ENCODE data around the gene IKBIP.
A peak's percentile ranks its signal among the peaks of the same experiment; 100 is the strongest.
"Not testable (repeated sequence)": the region's sequence is repeated elsewhere in the genome, so short reads cannot be mapped to it uniquely, and the experiment has no call there.

IKBIP gene

GRCh38 chr12:98644712-98645571 lies at the start of gene IKBIP, which contains the start of gene APAF1:
Gene IKBIP, minus strand, starts transcription at chr12:98644788. Its CDS starts 87 bp downstream, at chr12:98644701.
Gene APAF1, plus strand, starts transcription at chr12:98645290. Its CDS starts 3,070 bp downstream, at chr12:98648360.
- DNase-seq (ENCODE audit: low spot score) = peak; percentile 96

- DNase-seq (ENCODE audit: low spot score) = no peak
These were observed 46.8 kb upstream of the IKBIP start for GRCh38 chr12:98691351-98691750.

- DNase-seq (ENCODE audit: low spot score) = no peak
These were observed 42.0 kb upstream of the IKBIP start for GRCh38 chr12:98686603-98687002.

- no peak for DNase-seq (ENCODE audit: low spot score)
These were observed 39.6 kb upstream of the IKBIP start for GRCh38 chr12:98684199-98684598.

GRCh38 chr12:98679611-98680005 lies 35.0 kb upstream of the IKBIP start:
- DNase-seq (ENCODE audit: low spot score) = no peak

GRCh38 chr12:98678946-98679610 lies 34.5 kb upstream of the IKBIP start:
- no peak for DNase-seq (ENCODE audit: low spot score)

GRCh38 chr12:98678236-98678945 lies 33.8 kb upstream of the IKBIP start:
- no peak for DNase-seq (ENCODE audit: low spot score)

GRCh38 chr12:98674841-98675240 lies 30.3 kb upstream of the IKBIP start:
- no peak for DNase-seq (ENCODE audit: low spot score)

GRCh38 chr12:98671459-98671858 lies 26.9 kb upstream of the IKBIP start:
- no peak for DNase-seq (ENCODE audit: low spot score)

- DNase-seq (ENCODE audit: low spot score) = no peak
These were observed 25.2 kb upstream of the IKBIP start for GRCh38 chr12:98669751-98670150.

GRCh38 chr12:98660521-98660920 lies 15.9 kb upstream of the IKBIP start:
- DNase-seq (ENCODE audit: low spot score) = no peak

- no peak for DNase-seq (ENCODE audit: low spot score)
These were observed 11.9 kb upstream of the IKBIP start for GRCh38 chr12:98656289-98657101.

GRCh38 chr12:98653866-98654493 lies 9.4 kb upstream of the IKBIP start:
- peak; percentile 79 for DNase-seq (ENCODE audit: low spot score)

GRCh38 chr12:98651328-98651727 lies 6.7 kb upstream of the IKBIP start:
- no peak for DNase-seq (ENCODE audit: low spot score)

- DNase-seq (ENCODE audit: low spot score) = peak; percentile 51
These were observed 1.9 kb upstream of the IKBIP start for GRCh38 chr12:98646294-98647090.

GRCh38 chr12:98645572-98646067 lies 1.0 kb upstream of the IKBIP start:
- DNase-seq (ENCODE audit: low spot score) = peak; percentile 46

GRCh38 chr12:98644433-98644711 lies 216 bp downstream of the IKBIP start:
- DNase-seq (ENCODE audit: low spot score) = no peak

GRCh38 chr12:98642801-98643200 lies 1.8 kb downstream of the IKBIP start:
- DNase-seq (ENCODE audit: low spot score) = not testable (repeated sequence)

GRCh38 chr12:98639491-98639890 lies 5.1 kb downstream of the IKBIP start:
- no peak for DNase-seq (ENCODE audit: low spot score)

- DNase-seq (ENCODE audit: low spot score) = no peak
These were observed 6.6 kb downstream of the IKBIP start for GRCh38 chr12:98638009-98638408.
